22Rv1 (cell line): ENCODE measurements around the gene GPC6.

Source experiments
- CTCF ChIP-seq: fragments of 450-650 bp; IDR thresholded peaks from 2 replicates; pipeline ENCODE4 v1.5.1; 2017; ENCODE audit warnings: mild to moderate bottlenecking
- ZFX ChIP-seq: fragments of 450-650 bp; IDR thresholded peaks from 2 replicates; pipeline ENCODE4 v1.6.1; 2017; ENCODE audit warnings: antibody characterized with exemption, borderline replicate concordance

GRCh38 chr13:94063096-94063495 is 836.5 kb downstream of the GPC6 start:
- TF ChIP-seq CTCF = no peak
- no peak for TF ChIP-seq ZFX
